HG02642 (cell line): ENCODE results near the gene FAM171A2.
"Not testable (repeated sequence)": the region's sequence is repeated elsewhere in the genome, so short reads cannot be mapped to it uniquely, and the experiment has no call there.

Source experiments
- ATAC-seq: cut with Tn5 transposase; IDR thresholded peaks from one replicate; pipeline ENCODE4 v1.9.1; 2021; ENCODE audit warnings: mild to moderate bottlenecking; ENCODE audit not compliant: unreplicated experiment, poor library complexity

FAM171A2 gene

GRCh38 chr17:44348234-44348987 lies 15.2 kb downstream of the FAM171A2 start:
- ATAC-seq = peak; percentile 44

GRCh38 chr17:44347206-44348055 lies 16.2 kb downstream of the FAM171A2 start:
- not testable (repeated sequence) for ATAC-seq

DNA sequence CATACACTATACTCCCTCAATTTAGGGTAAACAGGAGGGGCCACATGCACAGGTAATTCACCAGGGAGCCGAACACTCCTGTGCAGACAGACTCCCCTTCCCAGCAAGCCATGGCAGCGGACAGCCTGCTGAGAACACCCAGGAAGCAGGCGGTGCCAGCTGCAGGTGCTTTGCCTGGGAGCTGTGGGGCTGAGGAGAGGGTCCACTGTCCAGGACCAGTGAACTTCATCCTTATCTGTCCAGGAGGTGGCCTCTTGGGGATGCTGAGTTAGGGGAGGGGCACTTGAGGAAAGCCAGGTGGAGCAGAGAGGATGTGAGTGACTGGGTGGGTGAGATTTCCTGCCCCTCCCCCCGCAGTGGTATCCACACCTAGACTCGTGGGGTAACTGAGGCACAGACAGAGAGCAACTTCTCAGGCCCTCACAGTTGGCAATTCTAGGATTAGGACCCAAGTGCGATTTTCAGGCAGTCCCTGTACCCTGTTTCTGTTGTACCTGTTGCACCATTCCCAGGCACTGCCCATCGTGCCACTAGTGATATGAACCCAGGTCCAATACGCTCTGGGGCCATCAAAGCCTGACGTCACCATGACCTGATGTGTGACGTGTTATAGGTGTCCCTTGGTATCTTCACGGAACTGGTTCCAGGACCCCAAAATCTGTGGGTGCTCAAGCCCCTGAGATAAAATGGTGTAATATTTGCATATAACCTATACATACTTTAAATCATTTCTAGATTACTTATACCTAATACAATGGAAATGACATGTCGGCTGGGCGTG lies 17.4 kb downstream of the FAM171A2 start:
- ATAC-seq = no peak

GRCh38 chr17:44345454-44346026 lies 18.1 kb downstream of the FAM171A2 start:
- peak; percentile 15 for ATAC-seq

GRCh38 chr17:44344939-44345453 lies 18.7 kb downstream of the FAM171A2 start, which contains the start of gene GRN:
Gene GRN, plus strand, starts transcription at chr17:44345302. Its CDS starts 3,863 bp downstream, at chr17:44349165.
- ATAC-seq = peak; percentile 67

DNA sequence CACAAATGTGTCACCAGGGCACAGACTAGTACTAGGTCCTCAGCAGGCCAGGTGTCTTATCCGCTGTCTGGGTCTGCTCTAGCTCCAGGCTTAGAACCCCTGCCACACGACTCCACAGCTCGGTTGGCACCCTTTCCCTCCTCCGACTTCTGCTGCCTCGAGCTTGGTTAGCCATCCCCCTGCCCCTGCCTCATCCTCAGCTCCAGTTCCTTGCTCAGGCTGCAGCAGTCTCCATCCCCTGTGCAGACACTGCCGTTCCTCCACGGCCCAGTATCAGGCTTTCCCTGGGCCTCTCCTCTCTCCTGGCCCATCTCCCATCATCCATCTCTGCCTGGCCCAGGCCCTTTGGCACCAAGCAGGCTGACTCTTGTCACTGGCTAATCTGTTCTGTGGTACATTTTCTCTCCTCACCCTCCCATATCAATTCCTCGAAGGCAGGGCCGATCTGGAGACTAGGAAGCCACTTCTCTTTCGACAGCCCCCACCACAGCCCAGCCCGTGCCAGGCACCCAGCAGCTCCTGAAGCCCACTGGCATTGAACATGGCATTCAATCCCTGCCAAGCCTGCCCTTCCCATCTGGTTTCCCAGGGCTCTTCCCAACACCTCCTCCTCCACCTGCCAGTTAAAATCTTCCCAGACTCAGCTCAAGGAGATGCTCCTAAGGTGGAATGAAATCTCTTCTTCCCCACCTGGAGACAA lies 20.0 kb downstream of the FAM171A2 start:
- no peak for ATAC-seq

- ATAC-seq = not testable (repeated sequence)
These were observed 23.1 kb downstream of the FAM171A2 start for GRCh38 chr17:44340553-44340952.

DNA sequence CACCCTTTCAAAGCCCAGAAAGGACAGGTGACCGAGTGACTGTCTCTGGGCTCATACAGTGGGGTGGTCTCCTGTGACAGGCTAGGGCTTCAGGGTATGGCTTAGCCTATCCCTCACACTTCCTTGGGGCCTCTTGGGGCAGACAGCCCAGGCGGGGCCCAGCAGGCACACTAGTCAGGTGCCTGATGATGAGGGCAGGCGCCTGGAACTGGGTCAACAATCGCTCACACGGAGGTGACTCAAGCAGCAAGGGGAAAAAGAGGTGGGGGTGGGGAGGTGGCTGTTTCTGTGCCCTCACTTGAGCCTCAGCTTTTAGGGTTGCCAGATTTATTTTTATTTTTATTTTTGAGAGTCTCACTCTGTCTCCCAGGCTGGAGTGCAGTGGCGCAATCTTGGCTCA lies 25.0 kb downstream of the FAM171A2 start:
- no peak for ATAC-seq

DNA sequence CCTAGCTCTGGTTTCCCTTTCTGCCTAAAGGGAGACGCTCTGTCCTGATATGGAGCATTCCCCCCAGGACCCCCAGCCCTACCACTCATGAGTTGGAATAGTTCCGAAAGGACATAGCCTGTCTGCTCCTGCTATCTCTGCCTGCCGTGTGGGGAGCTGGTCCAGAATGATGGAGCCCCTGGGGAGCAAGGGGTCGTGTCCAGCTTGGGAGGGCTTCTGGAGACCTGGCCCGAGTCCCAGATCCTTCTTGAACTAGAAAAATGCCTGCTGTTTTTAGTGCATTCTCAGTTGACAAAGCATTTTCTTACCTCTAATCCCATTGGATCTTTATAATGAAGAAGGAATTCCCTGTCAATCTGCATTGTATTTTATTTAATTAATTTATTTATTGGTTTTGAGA lies 27.7 kb downstream of the FAM171A2 start:
- no peak for ATAC-seq

DNA sequence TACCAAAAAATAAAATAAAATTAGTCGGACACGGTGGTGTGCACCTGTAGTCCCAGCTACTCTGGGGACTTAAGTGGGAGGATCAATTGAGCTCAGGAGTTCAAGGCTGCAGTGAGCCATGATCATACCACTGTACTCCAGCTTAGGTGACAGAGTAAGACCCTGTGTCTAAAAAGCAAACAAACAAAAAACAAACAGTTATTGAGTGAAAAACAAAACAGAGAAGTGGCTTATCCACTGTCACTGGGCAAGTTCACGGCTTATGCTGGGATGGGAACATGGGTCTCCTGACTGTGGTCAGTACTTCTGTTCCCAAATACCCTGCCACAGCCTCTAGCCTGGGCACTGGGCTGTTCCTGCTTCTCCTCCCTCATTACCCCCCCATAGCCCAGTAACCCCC lies 28.1 kb downstream of the FAM171A2 start:
- no peak for ATAC-seq

DNA sequence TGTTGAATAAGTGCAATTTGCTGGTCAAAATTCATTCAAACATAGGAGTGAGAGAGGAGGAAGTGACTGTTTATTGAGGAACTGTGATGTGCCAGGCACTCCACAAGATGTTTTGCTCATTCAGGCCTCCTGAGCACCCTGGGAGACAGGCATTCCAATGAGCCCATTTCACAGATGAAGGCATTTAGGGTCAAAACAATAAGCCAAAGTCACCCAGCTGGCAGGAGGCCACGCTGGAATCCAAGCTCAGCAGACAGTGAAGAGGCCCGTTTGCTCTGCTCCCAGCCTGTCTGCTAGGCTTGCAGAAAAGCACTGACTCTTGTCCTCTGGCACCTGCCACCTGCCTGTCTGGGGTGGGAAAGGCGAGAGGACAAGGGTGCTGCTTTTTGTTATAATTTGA lies 28.9 kb downstream of the FAM171A2 start:
- ATAC-seq = no peak

GRCh38 chr17:44334315-44334714 lies 29.3 kb downstream of the FAM171A2 start:
- ATAC-seq = no peak

GRCh38 chr17:44333371-44333770 lies 30.3 kb downstream of the FAM171A2 start:
- no peak for ATAC-seq

DNA sequence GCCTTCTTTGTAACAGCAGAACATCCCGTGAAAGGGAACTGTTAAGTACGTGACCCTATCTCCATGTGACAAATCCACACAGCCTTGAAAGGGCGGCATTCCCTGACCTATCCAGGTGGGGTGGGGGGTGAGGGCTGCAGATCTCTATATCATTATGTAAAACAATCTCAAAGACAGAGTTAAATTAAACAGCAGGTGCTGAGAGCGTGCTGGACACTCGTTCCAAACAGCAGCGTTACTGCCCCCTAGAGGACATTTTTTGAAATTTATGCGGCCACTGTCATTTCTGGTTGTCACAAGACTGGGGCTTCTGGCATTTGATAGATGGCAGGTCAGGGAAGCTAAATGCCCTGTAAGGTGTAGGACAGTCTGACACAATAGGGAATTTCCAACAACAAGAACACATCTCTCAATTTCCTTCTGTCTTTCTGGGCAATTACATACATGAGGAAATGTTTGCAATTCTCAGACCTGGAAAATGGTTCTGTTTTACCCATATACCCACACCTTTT lies 32.3 kb downstream of the FAM171A2 start:
- no peak for ATAC-seq

- ATAC-seq = not testable (repeated sequence)
These were observed 33.4 kb downstream of the FAM171A2 start for GRCh38 chr17:44330263-44330662.

DNA sequence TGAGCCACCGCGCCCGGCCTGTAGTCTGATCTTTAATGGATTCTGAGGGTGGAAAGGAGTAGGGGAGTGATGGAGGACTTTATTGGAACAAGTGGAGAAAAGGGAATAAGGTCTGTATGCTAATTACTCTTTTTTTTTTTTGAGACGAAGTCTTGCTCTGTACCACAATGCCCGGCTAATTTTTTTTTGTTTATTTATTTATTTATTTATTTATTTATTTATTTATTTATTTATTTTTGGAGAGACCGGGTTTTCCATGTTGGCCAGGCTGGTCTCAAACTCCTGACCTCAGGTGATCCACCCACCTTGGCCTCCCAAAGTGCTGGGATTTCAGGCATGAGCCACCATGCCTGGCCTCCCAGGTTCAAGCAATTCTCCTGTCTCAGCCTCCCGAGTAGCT lies 34.1 kb downstream of the FAM171A2 start:
- ATAC-seq = not testable (repeated sequence)

DNA sequence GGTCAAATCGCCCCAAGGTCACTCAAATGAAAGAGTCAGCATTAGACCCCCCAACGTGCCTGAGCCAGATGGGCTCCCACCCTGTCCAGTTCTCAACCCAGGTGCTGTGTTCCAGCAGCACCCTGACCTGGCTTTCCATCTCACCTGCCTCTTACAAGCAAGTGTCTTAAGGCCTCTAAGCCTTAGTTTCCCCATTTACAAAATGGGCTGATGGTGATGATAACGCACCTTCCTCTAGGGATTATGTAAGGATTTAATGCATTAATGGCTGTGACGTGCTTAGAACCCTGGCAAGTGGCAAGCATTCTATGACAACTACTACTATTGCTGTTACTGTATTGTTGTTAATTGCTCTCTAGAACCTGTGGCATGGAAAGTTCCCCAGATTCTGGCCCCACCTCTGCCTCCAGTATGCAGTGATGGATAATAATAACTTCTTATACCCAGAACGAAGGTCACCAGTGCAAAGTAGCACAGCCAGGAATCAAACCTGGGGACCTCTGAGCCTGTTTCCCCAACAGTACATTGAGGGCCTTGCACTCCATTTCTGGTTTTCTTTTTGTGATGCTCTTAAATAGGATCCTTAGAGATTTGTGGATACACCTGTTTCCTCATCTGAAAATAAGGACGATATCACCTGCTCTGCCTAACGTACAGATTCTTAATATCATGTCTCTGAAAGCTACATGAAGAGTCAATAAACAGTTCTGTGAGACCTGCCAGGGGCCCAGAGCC lies 35.8 kb downstream of the FAM171A2 start:
- no peak for ATAC-seq

DNA sequence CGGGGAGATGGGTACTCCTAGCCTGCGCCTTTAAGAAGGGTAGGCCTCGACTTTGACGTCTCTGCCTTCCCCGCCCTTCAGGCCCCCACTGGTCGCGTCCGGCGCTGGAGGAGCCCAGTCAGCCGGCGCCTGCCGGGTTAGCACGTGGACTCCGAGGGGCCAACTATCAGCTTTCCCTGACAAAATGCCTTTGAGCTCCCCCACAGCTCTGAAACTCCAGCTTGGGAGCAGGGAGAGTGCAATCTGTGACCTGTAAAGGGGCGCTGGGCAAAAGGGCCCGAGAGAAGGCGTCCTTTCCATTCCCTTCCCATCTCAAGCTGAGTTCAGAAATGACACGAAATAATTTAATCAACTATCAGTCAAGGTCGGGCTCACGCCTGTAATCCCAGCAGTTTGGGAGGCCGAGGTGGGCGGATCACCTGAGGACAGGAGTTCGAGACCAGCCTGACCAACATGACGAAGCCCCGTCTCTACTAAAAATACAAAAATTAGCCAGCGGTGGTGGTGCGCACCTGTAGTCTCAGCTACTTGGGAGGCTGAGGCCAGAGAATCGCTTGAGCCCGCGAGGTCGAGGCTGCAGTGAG lies 36.7 kb downstream of the FAM171A2 start:
- peak; percentile 46 for ATAC-seq
